ENCODE data around the gene TIAM2. TPM values are rescaled to one million over a fixed set of nuclear protein-coding genes. Genes with fewer than 3 reads are reported as not detected.

Gene TIAM2
- total and polyA plus RNA-seq, 10 of the 15 experiments (the other 5 are each of a cell fraction or from before 2014, with no cell fraction given), result 1.1 to 10.5 (median 2.3) TPM

GRCh38 chr6:155248008-155249001 is 253.2 kb downstream of the TIAM2 start (continued):
- TF ChIP-seq HSF1 (IDR thresholded peaks at IDR 0.05; ENCODE audit: low read depth, low read length) (no peak), IRF4 (IDR thresholded peaks at IDR 0.05; ENCODE audit: low read depth, low read length) (no peak), SRF (IDR thresholded peaks at IDR 0.05; ENCODE audit: low read depth in 2 of 2, low read length in 2 of 2) (no peak), E2F8 (IDR thresholded peaks at IDR 0.05; ENCODE audit: low read depth, partially characterized antibody) (no peak), TAF1 (IDR thresholded peaks at IDR 0.05; ENCODE audit: borderline replicate concordance, low read depth, low read length) (no peak), RELA (IDR thresholded peaks at IDR 0.05; ENCODE audit: borderline replicate concordance, partially characterized antibody) (no peak), RUNX3 (IDR thresholded peaks at IDR 0.05; ENCODE audit: low read length) (peak; percentile 54), ASH2L (IDR thresholded peaks at IDR 0.05; ENCODE audit: borderline replicate concordance, low read depth) (no peak), ZNF24 (IDR thresholded peaks at IDR 0.05) (no peak), HDAC2 (IDR thresholded peaks at IDR 0.05) (no peak), JUNB (IDR thresholded peaks at IDR 0.05) (no peak), BRCA1 (IDR thresholded peaks at IDR 0.05; ENCODE audit: low read depth, low read length) (no peak), CTCF (IDR thresholded peaks at IDR 0.05 in 2 of 3, conservative IDR thresholded peaks at IDR 0.05 in 1 of 3; ENCODE audit: control insufficient read depth in 2 of 3, extremely low read depth in 1 of 3, insufficient read depth in 1 of 3, low read depth in 3 of 3, low read length in 3 of 3) (peak; percentile 67 to 70 (median 69); a peak in 5 of 6 replicates), RAD21 (IDR thresholded peaks at IDR 0.05; ENCODE audit: insufficient read depth, low read depth, low read length) (peak; percentile 92)
- TF ChIP-seq, protein P1, sequence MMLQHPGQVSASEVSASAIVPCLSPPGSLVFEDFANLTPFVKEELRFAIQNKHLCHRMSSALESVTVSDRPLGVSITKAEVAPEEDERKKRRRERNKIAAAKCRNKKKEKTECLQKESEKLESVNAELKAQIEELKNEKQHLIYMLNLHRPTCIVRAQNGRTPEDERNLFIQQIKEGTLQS (IDR thresholded peaks at IDR 0.05; ENCODE audit: borderline replicate concordance, extremely low read depth, low read depth, low read length), result 0 out of 2 replicates have a peak, but pooled peaks have one; percentile 3
- TF ChIP-seq, protein P2, sequence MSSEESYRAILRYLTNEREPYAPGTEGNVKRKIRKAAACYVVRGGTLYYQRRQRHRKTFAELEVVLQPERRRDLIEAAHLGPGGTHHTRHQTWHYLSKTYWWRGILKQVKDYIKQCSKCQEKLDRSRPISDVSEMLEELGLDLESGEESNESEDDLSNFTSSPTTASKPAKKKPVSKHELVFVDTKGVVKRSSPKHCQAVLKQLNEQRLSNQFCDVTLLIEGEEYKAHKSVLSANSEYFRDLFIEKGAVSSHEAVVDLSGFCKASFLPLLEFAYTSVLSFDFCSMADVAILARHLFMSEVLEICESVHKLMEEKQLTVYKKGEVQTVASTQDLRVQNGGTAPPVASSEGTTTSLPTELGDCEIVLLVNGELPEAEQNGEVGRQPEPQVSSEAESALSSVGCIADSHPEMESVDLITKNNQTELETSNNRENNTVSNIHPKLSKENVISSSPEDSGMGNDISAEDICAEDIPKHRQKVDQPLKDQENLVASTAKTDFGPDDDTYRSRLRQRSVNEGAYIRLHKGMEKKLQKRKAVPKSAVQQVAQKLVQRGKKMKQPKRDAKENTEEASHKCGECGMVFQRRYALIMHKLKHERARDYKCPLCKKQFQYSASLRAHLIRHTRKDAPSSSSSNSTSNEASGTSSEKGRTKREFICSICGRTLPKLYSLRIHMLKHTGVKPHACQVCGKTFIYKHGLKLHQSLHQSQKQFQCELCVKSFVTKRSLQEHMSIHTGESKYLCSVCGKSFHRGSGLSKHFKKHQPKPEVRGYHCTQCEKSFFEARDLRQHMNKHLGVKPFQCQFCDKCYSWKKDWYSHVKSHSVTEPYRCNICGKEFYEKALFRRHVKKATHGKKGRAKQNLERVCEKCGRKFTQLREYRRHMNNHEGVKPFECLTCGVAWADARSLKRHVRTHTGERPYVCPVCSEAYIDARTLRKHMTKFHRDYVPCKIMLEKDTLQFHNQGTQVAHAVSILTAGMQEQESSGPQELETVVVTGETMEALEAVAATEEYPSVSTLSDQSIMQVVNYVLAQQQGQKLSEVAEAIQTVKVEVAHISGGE (CRISPR knock-in tag; IDR thresholded peaks at IDR 0.05), result no peak
- TF ChIP-seq, protein P3, sequence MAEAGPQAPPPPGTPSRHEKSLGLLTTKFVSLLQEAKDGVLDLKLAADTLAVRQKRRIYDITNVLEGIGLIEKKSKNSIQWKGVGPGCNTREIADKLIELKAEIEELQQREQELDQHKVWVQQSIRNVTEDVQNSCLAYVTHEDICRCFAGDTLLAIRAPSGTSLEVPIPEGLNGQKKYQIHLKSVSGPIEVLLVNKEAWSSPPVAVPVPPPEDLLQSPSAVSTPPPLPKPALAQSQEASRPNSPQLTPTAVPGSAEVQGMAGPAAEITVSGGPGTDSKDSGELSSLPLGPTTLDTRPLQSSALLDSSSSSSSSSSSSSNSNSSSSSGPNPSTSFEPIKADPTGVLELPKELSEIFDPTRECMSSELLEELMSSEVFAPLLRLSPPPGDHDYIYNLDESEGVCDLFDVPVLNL (IDR thresholded peaks at IDR 0.05; ENCODE audit: low read depth, low read length), result no peak

All from GM12878 (cell line).